Peyer's patch (tissue), 4 donors: ENCODE results near the gene SCGB2A2.

Source experiments
- POLR2A ChIP-seq, 2 donors: fragments of 450-650 bp; IDR thresholded peaks; one replicate each; pipeline ENCODE4 v1.5.1; 2017; ENCODE audit warnings: antibody characterized with exemption in 2 of 2, mild to moderate bottlenecking in 2 of 2, moderate library complexity in 2 of 2
- TF ChIP-seq, protein P1 (sequence below), 6 experiments: fragments of 450-650 bp in 4 of 6; fragments of 200-600 bp in 2 of 6; sonication (generic) in 1 of 6; IDR thresholded peaks; one replicate each; pipeline ENCODE4 v1.5.1; 2017 to 2019; ENCODE audit warnings: antibody characterized with exemption in 6 of 6, mild to moderate bottlenecking in 3 of 6, moderate library complexity in 1 of 6

DNA sequence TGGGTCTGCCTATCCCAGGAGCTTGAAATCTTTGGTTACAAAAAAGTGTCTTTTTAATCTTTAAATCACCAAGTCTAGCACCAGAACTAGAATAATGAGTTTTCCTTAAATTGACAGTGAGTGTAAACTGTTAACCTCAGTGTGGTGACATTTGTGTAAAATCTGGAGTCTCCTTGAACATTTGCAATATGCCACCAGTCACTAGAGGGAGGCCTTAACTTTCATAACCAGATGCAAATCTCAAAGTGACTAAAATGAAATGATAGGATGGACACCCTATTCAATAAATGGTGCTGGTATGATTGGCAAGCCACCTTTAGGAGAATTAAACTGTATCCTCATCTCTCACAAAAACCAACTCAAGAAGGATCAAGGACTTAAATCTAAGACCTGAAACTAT is 36.2 kb upstream of the SCGB2A2 start:
- TF ChIP-seq, protein P1, sequence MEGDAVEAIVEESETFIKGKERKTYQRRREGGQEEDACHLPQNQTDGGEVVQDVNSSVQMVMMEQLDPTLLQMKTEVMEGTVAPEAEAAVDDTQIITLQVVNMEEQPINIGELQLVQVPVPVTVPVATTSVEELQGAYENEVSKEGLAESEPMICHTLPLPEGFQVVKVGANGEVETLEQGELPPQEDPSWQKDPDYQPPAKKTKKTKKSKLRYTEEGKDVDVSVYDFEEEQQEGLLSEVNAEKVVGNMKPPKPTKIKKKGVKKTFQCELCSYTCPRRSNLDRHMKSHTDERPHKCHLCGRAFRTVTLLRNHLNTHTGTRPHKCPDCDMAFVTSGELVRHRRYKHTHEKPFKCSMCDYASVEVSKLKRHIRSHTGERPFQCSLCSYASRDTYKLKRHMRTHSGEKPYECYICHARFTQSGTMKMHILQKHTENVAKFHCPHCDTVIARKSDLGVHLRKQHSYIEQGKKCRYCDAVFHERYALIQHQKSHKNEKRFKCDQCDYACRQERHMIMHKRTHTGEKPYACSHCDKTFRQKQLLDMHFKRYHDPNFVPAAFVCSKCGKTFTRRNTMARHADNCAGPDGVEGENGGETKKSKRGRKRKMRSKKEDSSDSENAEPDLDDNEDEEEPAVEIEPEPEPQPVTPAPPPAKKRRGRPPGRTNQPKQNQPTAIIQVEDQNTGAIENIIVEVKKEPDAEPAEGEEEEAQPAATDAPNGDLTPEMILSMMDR (IDR thresholded peaks at IDR 0.05), result peak in 1 of 6 experiments; percentile 7
- TF ChIP-seq POLR2A (IDR thresholded peaks at IDR 0.05), result no peak
